PC-9 (cell line): ENCODE data around the gene C1orf87.

Experiments used
- EZH2 ChIP-seq: fragments of 200-600 bp; sonication (generic); IDR thresholded peaks from 2 replicates; pipeline ENCODE4 v1.8.0; 2017; ENCODE audit warnings: antibody characterized with exemption, low read depth
- TF ChIP-seq, protein P1 (sequence below): fragments of 200-600 bp; sonication (generic); conservative IDR thresholded peaks from 2 replicates; pipeline ENCODE4 v1.6.1; 2017; ENCODE audit warnings: mixed run types, antibody characterized with exemption, mild to moderate bottlenecking, moderate library complexity

DNA sequence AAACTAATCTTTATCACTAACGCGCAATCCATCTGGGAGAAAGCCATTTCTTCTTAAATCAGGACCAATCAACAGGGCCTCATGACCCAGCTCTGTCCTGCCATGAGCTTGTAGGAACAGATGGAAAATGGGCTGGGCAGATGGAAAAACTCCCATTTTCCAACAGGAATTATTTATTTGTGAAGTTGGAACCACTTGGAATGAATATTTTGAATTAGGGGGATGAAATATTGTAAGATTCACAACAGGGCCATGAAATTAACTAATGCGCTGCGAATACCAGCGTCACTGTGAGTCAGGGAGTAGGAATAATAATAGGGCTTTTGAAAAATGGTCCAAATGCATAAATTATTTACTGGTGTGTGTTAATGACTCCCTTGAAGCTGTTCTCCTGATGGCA is 93.9 kb downstream of the C1orf87 start:
- TF ChIP-seq, protein P1, sequence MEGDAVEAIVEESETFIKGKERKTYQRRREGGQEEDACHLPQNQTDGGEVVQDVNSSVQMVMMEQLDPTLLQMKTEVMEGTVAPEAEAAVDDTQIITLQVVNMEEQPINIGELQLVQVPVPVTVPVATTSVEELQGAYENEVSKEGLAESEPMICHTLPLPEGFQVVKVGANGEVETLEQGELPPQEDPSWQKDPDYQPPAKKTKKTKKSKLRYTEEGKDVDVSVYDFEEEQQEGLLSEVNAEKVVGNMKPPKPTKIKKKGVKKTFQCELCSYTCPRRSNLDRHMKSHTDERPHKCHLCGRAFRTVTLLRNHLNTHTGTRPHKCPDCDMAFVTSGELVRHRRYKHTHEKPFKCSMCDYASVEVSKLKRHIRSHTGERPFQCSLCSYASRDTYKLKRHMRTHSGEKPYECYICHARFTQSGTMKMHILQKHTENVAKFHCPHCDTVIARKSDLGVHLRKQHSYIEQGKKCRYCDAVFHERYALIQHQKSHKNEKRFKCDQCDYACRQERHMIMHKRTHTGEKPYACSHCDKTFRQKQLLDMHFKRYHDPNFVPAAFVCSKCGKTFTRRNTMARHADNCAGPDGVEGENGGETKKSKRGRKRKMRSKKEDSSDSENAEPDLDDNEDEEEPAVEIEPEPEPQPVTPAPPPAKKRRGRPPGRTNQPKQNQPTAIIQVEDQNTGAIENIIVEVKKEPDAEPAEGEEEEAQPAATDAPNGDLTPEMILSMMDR, result no peak
- no peak for TF ChIP-seq EZH2
